Parathyroid adenoma (tissue), 2 donors: ENCODE measurements around the gene SUMF1.

Experiments
- H2AFZ ChIP-seq: fragments of 300-600 bp; sonication (generic); one replicate; pipeline ENCODE4 v1.7.0; 2017; ENCODE audit warnings: antibody characterized with exemption, mild to moderate bottlenecking
- H3K27ac ChIP-seq: fragments of 300-600 bp; sonication (generic); one replicate; pipeline ENCODE4 v1.7.0; 2017
- H3K27me3 ChIP-seq: fragments of 300-600 bp; sonication (generic); one replicate; pipeline ENCODE4 v1.7.0; 2017; ENCODE audit warnings: low read length; ENCODE audit not compliant: control insufficient read depth, insufficient read depth
- H3K36me3 ChIP-seq: fragments of 300-600 bp; sonication (generic); one replicate; pipeline ENCODE4 v1.7.0; 2017; ENCODE audit warnings: low read length; ENCODE audit not compliant: control insufficient read depth, insufficient read depth
- H3K4me1 ChIP-seq: fragments of 300-600 bp; sonication (generic); one replicate; pipeline ENCODE4 v1.7.0; 2017; ENCODE audit warnings: control low read depth
- H3K4me2 ChIP-seq: fragments of 300-600 bp; sonication (generic); one replicate; pipeline ENCODE4 v1.7.0; 2017; ENCODE audit warnings: low read length
- H3K4me3 ChIP-seq: fragments of 300-600 bp; sonication (generic); one replicate; pipeline ENCODE4 v1.7.0; 2017; ENCODE audit warnings: low read depth, low read length
- H3K79me2 ChIP-seq: fragments of 300-600 bp; sonication (generic); one replicate; pipeline ENCODE4 v1.7.0; 2017; ENCODE audit warnings: control low read depth
- H3K9ac ChIP-seq: fragments of 300-600 bp; sonication (generic); one replicate; pipeline ENCODE4 v1.7.0; 2017; ENCODE audit warnings: mild to moderate bottlenecking
- H3K9me3 ChIP-seq: fragments of 300-600 bp; sonication (generic); one replicate; pipeline ENCODE4 v1.7.0; 2017; ENCODE audit warnings: low read length; ENCODE audit not compliant: control insufficient read depth
- TF ChIP-seq, protein P1 (sequence below): fragments of 300-600 bp; sonication (generic); IDR thresholded peaks from one replicate; pipeline ENCODE4 v1.7.0; 2017; ENCODE audit warnings: antibody characterized with exemption, mild to moderate bottlenecking
- donor health status: primary hyperparathyroidism.

SUMF1 gene

DNA sequence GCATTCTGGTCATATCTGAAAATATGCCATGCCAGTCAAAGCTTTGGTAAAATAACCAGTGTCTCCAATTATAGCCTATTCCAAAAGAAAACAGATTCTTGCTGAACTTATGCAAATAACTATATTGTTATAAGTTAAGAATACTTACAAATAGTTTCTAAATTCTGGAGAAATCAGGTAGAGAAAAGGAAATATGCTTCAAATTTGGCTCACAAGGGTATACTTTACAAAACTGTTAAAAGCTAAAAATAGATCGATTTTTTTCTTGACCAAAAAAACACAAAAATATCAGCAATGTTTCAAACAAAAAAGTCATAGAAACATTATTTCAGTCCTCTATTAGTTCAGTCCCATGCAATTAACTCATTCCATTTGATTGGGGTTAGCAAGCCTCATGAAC, 140.2 kb downstream of the SUMF1 start:
- TF ChIP-seq, protein P1, sequence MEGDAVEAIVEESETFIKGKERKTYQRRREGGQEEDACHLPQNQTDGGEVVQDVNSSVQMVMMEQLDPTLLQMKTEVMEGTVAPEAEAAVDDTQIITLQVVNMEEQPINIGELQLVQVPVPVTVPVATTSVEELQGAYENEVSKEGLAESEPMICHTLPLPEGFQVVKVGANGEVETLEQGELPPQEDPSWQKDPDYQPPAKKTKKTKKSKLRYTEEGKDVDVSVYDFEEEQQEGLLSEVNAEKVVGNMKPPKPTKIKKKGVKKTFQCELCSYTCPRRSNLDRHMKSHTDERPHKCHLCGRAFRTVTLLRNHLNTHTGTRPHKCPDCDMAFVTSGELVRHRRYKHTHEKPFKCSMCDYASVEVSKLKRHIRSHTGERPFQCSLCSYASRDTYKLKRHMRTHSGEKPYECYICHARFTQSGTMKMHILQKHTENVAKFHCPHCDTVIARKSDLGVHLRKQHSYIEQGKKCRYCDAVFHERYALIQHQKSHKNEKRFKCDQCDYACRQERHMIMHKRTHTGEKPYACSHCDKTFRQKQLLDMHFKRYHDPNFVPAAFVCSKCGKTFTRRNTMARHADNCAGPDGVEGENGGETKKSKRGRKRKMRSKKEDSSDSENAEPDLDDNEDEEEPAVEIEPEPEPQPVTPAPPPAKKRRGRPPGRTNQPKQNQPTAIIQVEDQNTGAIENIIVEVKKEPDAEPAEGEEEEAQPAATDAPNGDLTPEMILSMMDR = no peak
- no peak overlapping the region for H2AFZ ChIP-seq
- no peaks in the 10 kb centered on the region for H3K9me3 ChIP-seq
- H3K4me2 ChIP-seq = no peak overlapping the region
- no peaks in the 10 kb centered on the region for H3K36me3 ChIP-seq
- no peak overlapping the region for H3K4me3 ChIP-seq
- H3K79me2 ChIP-seq = no peaks in the 10 kb centered on the region
- no peak overlapping the region for H3K9ac ChIP-seq
- H3K4me1 ChIP-seq = no peaks in the 10 kb centered on the region
- no peaks in the 10 kb centered on the region for H3K27me3 ChIP-seq
- no peak overlapping the region for H3K27ac ChIP-seq

DNA sequence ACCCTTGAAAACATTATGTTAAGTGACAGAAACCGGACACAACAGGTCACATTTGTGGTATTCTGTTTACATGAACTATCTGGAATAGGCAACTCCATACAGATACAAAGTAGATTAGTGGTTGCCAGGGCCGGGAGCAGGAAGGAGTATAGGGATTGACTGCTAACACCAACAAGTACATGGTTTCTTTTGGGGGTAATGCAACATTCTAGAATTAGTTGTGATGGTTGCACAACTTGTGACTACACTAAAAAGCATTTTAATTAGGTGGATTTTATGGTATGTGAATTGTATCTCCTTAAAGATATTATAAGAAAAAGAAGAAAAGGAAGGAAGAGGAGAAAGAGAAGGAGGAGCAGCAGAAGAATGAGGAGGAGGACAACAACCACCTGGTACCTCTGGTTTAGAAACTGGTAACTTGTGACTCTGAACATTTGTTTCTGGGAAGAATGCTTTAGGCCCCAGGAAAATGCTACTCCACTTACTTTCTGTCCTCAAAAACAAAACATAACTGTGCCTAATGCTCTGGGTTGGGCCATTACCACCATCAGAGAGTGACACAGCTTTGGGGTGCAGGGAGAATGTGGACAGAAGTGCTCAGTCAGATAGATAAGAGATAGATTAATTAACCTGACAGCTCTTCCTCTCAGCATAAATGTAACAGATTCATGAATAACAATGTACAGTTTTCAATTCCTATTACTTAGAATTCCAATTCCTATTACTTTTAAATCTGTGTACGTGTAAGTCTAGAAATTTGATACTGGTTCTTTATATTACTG, 143.6 kb downstream of the SUMF1 start:
- no peak overlapping the region for H3K9ac ChIP-seq
- H3K9me3 ChIP-seq = no peaks in the 10 kb centered on the region
- H3K36me3 ChIP-seq = no peaks in the 10 kb centered on the region
- H3K4me1 ChIP-seq = no peaks in the 10 kb centered on the region
- no peak overlapping the region for H3K4me2 ChIP-seq
- no peaks in the 10 kb centered on the region for H3K79me2 ChIP-seq
- no peak overlapping the region for H3K4me3 ChIP-seq
- no peak overlapping the region for H2AFZ ChIP-seq
- TF ChIP-seq, protein P1 = no peak
- no peak overlapping the region for H3K27ac ChIP-seq
- H3K27me3 ChIP-seq = no peaks in the 10 kb centered on the region

- TF ChIP-seq, protein P1 = no peak
- Histone ChIP-seq H2AFZ (no peak overlapping the region), H3K4me2 (no peak overlapping the region), H3K9ac (no peak overlapping the region), H3K4me3 (no peak overlapping the region), H3K79me2 (no peaks in the 10 kb centered on the region), H3K27ac (no peak overlapping the region), H3K36me3 (no peaks in the 10 kb centered on the region), H3K27me3 (no peaks in the 10 kb centered on the region), H3K4me1 (no peaks in the 10 kb centered on the region), H3K9me3 (no peaks in the 10 kb centered on the region)
Observed at GRCh38 chr3:4322635-4323034, 144.4 kb downstream of the SUMF1 start.

DNA sequence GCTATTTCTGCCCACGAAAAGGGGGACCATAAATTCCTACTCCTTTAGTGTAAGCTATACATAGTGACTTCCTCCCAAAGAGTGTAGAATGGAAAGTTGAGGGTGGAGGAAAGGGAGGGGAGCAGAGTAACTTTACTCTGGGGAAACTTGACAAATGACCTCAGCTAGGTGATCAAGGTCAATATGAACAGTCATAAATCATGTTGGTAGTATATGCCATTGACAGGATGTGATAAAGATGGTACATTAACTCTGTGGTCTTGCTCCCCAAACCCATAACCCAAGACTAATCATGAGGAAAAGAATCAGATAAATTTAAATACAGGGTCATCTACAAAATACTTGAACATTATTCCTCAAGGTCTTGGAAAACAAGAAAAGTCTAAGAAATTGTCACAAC, 145.3 kb downstream of the SUMF1 start:
- Histone ChIP-seq H3K9me3 (no peaks in the 10 kb centered on the region), H3K36me3 (no peaks in the 10 kb centered on the region), H3K4me3 (no peak overlapping the region), H3K4me1 (no peaks in the 10 kb centered on the region), H3K9ac (no peak overlapping the region), H2AFZ (no peak overlapping the region), H3K27me3 (no peaks in the 10 kb centered on the region), H3K79me2 (no peaks in the 10 kb centered on the region), H3K27ac (no peak overlapping the region), H3K4me2 (no peak overlapping the region)
- TF ChIP-seq, protein P1 = no peak
